NOMO-1 treated with DMSO at 0.1 percent for 48 hours (cell line): ENCODE data around the gene PEX5L.
"Not testable (repeated sequence)": the region's sequence is repeated elsewhere in the genome, so short reads cannot be mapped to it uniquely, and the experiment has no call there.

Experiments used
- DNase-seq: peaks from one replicate; lab custom pipeline; 2025; ENCODE audit not compliant: unreplicated experiment; lab: John Stamatoyannopoulos, UW

Gene PEX5L

DNA sequence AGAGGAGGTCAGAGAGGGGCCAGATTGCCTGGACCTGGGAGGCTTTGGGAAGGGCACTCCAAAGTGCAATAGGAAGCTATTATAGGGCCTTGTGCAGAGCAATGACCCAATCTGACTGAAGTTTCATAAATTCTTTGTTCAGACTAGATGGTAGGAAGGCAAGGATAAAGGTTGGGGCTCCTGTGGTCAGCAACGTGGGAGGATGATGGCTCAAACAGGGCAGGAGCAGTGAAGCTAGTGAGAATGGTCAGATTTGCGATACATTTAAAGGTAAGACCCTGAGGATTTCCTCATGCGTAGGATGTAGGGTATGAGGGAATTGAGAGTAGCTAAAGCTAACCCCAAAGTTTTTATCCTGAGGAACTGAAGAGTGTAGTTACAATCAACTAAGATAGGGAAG is 244.9 kb downstream of the PEX5L start:
- DNase-seq, result no peak

- no peak for DNase-seq
These were observed 247.7 kb downstream of the PEX5L start for GRCh38 chr3:179788996-179789395.

GRCh38 chr3:179782841-179783240 is 253.9 kb downstream of the PEX5L start:
- DNase-seq, result not testable (repeated sequence)

DNA sequence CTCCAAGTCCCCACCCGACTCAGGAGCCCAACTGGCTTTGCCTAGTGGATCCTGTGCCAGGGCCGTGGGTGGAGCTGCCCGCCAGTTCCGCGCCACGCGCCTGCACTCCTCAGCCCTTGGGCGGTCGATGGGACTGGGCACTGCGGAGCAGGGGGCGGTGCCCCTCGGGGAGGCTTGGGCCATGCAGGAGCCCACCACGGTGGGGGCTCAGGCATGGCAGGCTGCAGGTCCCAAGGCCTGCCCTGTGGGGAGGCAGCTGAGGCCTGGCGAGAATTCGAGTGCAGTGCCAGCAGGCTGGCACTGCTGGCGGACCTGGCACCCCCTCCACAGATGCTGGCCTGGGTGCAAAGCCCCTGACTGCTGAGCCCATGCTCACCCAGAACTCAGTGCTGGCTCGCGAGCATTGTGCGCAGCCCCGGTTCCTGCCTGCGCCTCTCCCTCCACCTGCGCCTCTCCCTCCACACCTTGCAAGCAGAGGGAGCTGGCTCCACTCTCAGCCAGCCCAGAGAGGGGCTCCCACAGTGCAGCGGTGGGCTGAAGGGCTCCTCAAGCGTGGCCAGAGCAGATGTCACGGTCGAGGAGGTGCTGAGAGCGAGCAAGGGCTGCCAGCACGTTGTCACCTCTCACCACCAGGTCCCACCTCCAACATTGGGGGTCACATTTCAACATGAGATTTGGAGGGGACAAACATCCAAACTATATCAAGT is 261.2 kb downstream of the PEX5L start:
- DNase-seq, result no peak

DNA sequence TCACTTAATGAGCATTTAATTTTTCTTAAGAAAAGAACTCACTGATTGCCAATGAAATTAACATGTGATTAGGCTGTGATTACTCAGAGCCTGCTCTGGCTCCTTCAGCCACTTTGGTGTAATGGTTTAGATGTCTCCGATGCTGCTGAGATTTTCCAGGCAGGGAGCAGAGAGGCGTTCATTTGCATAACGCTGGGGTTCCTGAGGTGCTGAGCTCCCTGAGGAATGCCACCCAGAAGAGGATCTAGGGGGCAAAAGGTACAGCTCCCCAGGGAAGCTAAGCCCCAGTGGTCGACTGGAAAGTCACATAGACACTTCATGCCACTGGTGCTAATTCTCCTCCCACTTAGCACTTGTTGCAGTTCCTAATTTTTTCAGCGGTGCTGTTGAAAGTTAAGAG is 264.4 kb downstream of the PEX5L start:
- no peak for DNase-seq

GRCh38 chr3:179771797-179772196 is 264.9 kb downstream of the PEX5L start:
- DNase-seq, result peak; percentile 7

- DNase-seq, result no peak
These were observed 267.1 kb downstream of the PEX5L start for GRCh38 chr3:179769411-179770247.

- DNase-seq, result peak; percentile 0
These were observed 268.7 kb downstream of the PEX5L start for GRCh38 chr3:179768080-179768479.

GRCh38 chr3:179766416-179767133 is 270.2 kb downstream of the PEX5L start:
- no peak for DNase-seq

GRCh38 chr3:179765396-179765795 is 271.3 kb downstream of the PEX5L start:
- no peak for DNase-seq

- DNase-seq, result peak; percentile 31
These were observed 275.8 kb downstream of the PEX5L start for GRCh38 chr3:179760944-179761343.

DNA sequence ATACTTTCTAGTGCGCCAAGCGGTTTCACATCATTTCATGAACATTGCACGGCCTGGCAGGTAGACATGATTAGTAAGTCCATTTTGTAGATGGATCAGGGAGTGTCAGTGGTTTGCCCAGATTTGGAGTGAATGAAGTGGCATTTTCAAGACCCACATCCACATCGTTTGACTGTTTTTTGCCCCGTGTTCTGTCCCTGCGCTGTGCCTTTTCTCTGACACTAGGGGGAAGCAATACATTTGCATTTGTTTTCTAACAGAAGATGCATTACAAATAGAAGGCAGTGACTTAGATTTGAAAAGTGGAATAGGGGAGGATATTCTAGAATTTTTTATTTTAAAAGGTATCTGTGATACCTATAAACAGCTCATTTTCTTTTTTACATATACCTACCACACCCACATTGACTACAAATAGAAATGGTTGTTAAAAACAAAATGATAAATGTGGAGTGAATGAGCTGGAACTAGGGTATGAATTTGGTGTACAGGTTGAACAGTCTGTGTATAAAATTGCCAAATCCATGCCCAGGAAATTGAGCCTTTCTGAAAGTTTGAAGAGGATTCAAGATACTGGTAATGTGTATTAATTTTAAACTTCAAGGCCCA is 285.9 kb downstream of the PEX5L start:
- DNase-seq, result peak; percentile 46

DNA sequence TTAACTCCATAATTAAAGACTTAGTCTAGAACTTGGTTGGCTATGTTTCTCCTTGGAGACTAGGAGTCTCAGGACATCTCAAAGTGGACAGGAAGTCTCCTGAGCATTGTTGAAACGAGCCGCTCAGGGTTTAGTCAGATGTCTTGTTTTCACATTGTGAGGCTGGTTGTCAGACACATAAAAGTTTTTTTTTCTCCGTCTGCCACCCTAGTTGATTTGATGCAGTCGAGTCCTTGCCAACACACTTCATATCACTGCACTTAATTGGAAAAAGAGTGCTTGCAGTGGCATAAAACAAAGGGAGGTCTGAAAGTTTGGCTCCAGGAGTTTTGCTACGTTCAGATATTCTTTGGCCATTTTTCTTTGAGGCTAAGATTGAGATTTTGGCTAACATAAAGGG is 291.0 kb downstream of the PEX5L start:
- DNase-seq, result no peak

GRCh38 chr3:179745079-179745478 is 291.7 kb downstream of the PEX5L start:
- no peak for DNase-seq
